SK-N-SH treated with all-trans-retinoic acid at 6 μM for 48 hours (cell line): Measurements from ENCODE around the gene CCM2.

Experiments used
- ATAC-seq: fragments of 200-7000 bp; cut with Tn5 transposase; 3 replicates; pipeline ENCODE4 v1.9.1; 2020; ENCODE audit warnings: mild to moderate bottlenecking, moderate library complexity
- ARNTL ChIP-seq: fragments of 450-650 bp; formaldehyde crosslinking; IDR thresholded peaks from 2 replicates; pipeline ENCODE4 v1.5.0; 2020; ENCODE audit warnings: low read depth, mild to moderate bottlenecking, moderate library complexity, borderline replicate concordance
- CREB5 ChIP-seq: fragments of 250-450 bp; sonication (Bioruptor Pico); IDR thresholded peaks from 2 replicates; pipeline ENCODE4 v1.5.1; 2020; ENCODE audit warnings: low read depth, mild to moderate bottlenecking, moderate library complexity
- CSDC2 ChIP-seq: fragments of 250-450 bp; sonication (Bioruptor Pico); IDR thresholded peaks from 2 replicates; pipeline ENCODE4 v1.5.0; 2020; ENCODE audit warnings: mild to moderate bottlenecking, moderate library complexity
- CSRNP3 ChIP-seq: fragments of 250-450 bp; sonication (Bioruptor Pico); IDR thresholded peaks from 2 replicates; pipeline ENCODE4 v1.5.1; 2021; ENCODE audit warnings: mild to moderate bottlenecking, moderate library complexity
- ESRRG ChIP-seq: fragments of 250-450 bp; sonication (Bioruptor Pico); IDR thresholded peaks from 2 replicates; pipeline ENCODE4 v1.6.1; 2021; ENCODE audit warnings: mild to moderate bottlenecking
- PATZ1 ChIP-seq: fragments of 250-450 bp; sonication (Bioruptor Pico); IDR thresholded peaks from 2 replicates; pipeline ENCODE4 v1.8.0; 2020; ENCODE audit warnings: mild to moderate bottlenecking, moderate library complexity, borderline replicate concordance
- POU6F1 ChIP-seq: fragments of 250-450 bp; sonication (Bioruptor Pico); IDR thresholded peaks from 2 replicates; pipeline ENCODE4 v1.8.0; 2021; ENCODE audit warnings: low read depth, mild to moderate bottlenecking, moderate library complexity, borderline replicate concordance
- PPARA ChIP-seq: fragments of 250-450 bp; sonication (Bioruptor Pico); IDR thresholded peaks from 2 replicates; pipeline ENCODE4 v1.5.0; 2020; ENCODE audit warnings: mild to moderate bottlenecking, borderline replicate concordance
- RARB ChIP-seq: fragments of 250-450 bp; sonication (Bioruptor Pico); IDR thresholded peaks from 2 replicates; pipeline ENCODE4 v1.8.0; 2021; ENCODE audit warnings: mild to moderate bottlenecking, moderate library complexity
- SNAI2 ChIP-seq: fragments of 250-450 bp; sonication (Bioruptor Pico); IDR thresholded peaks from 2 replicates; pipeline ENCODE4 v1.5.0; 2020; ENCODE audit warnings: mild to moderate bottlenecking, moderate library complexity
- TCF4 ChIP-seq: fragments of 250-450 bp; sonication (Bioruptor Pico); IDR thresholded peaks from 2 replicates; pipeline ENCODE4 v1.8.0; 2021; ENCODE audit warnings: mild to moderate bottlenecking, moderate library complexity, borderline replicate concordance
- TOX ChIP-seq: fragments of 250-450 bp; sonication (Bioruptor Pico); IDR thresholded peaks from 2 replicates; pipeline ENCODE4 v1.8.0; 2021; ENCODE audit warnings: mild to moderate bottlenecking, moderate library complexity, borderline replicate concordance
- TSHZ2 ChIP-seq: fragments of 250-450 bp; sonication (Bioruptor Pico); IDR thresholded peaks from 2 replicates; pipeline ENCODE4 v1.5.0; 2020; ENCODE audit warnings: mild to moderate bottlenecking, moderate library complexity
- ZC3H10 ChIP-seq: fragments of 250-450 bp; sonication (Bioruptor Pico); IDR thresholded peaks from 2 replicates; pipeline ENCODE4 v1.5.1; 2021; ENCODE audit warnings: mild to moderate bottlenecking, moderate library complexity
- ZFP30 ChIP-seq: fragments of 450-650 bp; formaldehyde crosslinking; IDR thresholded peaks from 2 replicates; pipeline ENCODE4 v1.5.0; 2022; ENCODE audit warnings: mild to moderate bottlenecking, moderate library complexity
- ZNF565 ChIP-seq: fragments of 450-650 bp; formaldehyde crosslinking; conservative IDR thresholded peaks from 2 replicates; pipeline ENCODE4 v1.5.0; 2020; ENCODE audit warnings: low read depth, mild to moderate bottlenecking, moderate library complexity
- ZNF70 ChIP-seq: fragments of 450-650 bp; formaldehyde crosslinking; IDR thresholded peaks from 2 replicates; pipeline ENCODE4 v1.5.0; 2020; ENCODE audit warnings: mild to moderate bottlenecking, moderate library complexity
- ZNF8 ChIP-seq: fragments of 450-650 bp; formaldehyde crosslinking; IDR thresholded peaks from 2 replicates; pipeline ENCODE4 v1.5.0; 2020; ENCODE audit warnings: mild to moderate bottlenecking, moderate library complexity

CCM2 gene

GRCh38 chr7:44958645-44959344 is 41.2 kb upstream of the CCM2 start (continued):
- TF ChIP-seq CSRNP3 (CRISPR knock-in tag) (no peak), SNAI2 (no peak)
- TF ChIP-seq, all 23 proteins: peak for 0

- ATAC-seq = no peak
- TF ChIP-seq TOX (CRISPR knock-in tag) (no peak), ARNTL (no peak), POU6F1 (CRISPR knock-in tag) (no peak), RARB (CRISPR knock-in tag) (no peak), ZFP30 (CRISPR knock-in tag) (no peak), CREB5 (CRISPR knock-in tag) (no peak), PATZ1 (CRISPR knock-in tag) (no peak), PPARA (no peak), SNAI2 (no peak), ZC3H10 (CRISPR knock-in tag) (no peak), TCF4 (CRISPR knock-in tag) (no peak), ZNF70 (CRISPR knock-in tag) (no peak), CSDC2 (no peak), ZNF8 (CRISPR knock-in tag) (no peak)
Observed at GRCh38 chr7:44959433-44959951, 40.5 kb upstream of the CCM2 start.

- TF ChIP-seq POU6F1 (CRISPR knock-in tag) (no peak), ZNF565 (CRISPR knock-in tag) (no peak), ARNTL (no peak), TSHZ2 (CRISPR knock-in tag) (no peak), TCF4 (CRISPR knock-in tag) (no peak), ZFP30 (CRISPR knock-in tag) (no peak), ESRRG (CRISPR knock-in tag) (no peak), CREB5 (CRISPR knock-in tag) (no peak)
- ATAC-seq = no peak
Observed at GRCh38 chr7:44960011-44960580, 39.9 kb upstream of the CCM2 start.
